Non-pigmented ciliary epithelial cell (primary cell): ENCODE measurements around the gene ZNF564.
"Not testable (repeated sequence)": the region's sequence is repeated elsewhere in the genome, so short reads cannot be mapped to it uniquely, and the experiment has no call there.

Experiments used
- DNase-seq: peaks from one replicate; pipeline ENCODE4 v3.0.0-alpha.2; 2010; ENCODE audit warnings: low read depth

The ZNF564 gene

GRCh38 chr19:12551060-12551832 is at the start of gene ZNF564:
TSS of gene ZNF564 (minus strand) at chr19:12551482. CDS start at chr19:12551332, 150 bp downstream.
- DNase-seq, result peak; percentile 98

- no peak for DNase-seq
These were observed 46.3 kb upstream of the ZNF564 start for GRCh38 chr19:12597594-12597993.

- DNase-seq, result no peak
These were observed 45.8 kb upstream of the ZNF564 start for GRCh38 chr19:12596927-12597548.

DNA sequence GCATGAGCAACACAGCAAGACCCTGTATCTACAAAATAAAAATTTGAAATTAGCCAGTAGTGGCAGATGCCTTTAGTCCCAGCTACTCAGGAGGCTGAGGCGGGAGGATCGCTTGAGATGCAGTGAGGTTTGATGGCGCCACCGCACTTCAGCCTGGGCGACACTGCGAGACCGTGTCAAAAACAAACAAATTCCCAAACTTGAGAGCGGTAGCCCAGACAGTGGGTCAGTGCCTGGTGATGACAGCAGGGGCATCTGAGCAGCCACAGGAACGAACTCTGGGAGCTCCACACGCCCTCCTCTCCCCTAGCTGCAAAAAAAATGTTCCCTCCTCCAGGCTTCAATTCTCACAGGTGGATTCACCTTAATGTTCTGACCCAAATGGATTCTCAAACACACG is 45.2 kb upstream of the ZNF564 start:
- no peak for DNase-seq

DNA sequence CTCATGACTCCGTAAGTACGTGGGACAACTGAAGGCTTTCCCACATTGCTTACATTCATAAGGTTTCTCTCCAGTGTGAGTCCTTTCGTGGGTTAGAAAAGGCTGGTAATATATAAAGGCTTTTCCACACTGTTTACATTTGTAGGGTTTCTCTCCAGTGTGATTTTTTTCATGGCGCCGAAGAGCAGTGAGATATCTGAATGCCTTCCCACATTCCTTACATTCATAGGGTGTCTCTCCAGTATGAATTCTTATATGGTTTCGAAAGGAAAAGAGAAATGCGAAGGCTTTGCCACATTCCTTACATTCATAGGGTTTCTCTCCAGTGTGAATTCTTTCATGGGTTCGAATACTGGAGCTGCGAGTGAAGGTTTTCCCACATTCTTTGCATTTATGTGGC is 29.8 kb upstream of the ZNF564 start:
- DNase-seq, result no peak

DNA sequence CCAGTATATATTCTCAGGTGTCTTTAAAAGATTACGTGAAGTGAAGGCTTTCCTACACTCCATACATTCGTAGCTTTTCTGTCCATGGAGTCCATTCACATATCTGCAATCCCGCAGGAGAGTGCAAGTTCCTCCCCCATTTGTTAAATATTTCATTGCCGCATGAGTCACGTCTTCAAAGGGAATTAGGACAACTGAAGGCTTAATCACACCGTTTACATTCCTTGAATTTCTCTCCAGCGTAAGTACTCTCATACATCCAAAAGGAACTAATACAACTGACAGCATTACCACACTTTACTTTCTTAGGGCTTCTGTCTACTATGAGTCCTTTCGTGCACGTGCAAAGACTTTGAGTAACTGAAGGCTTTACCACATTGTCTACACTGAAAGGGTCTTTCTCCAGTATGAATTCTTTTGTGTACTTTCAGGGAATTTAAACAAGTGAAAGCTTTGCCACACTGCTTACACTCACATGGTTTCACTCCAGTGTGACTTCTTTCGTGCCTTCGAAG is 29.0 kb upstream of the ZNF564 start:
- peak; percentile 63 for DNase-seq

DNA sequence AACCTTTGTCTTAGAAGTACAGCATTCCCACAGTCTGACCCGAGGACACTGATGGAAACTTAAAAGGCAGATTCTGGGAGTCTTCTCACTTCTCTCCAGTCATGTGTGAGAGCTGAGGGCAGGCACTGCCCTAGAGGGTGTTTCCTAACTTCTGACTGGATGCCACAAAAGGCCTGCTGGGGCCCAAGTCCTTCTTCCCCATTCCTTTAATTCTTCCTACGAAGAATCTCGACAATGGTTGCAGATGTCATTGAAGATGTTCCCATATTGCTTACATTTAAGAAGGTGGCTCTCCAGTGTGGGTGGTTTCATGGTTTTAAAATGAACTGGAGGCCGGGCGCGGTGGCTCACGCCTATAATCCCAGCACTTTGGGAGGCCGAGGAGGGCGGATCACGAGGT is 27.4 kb upstream of the ZNF564 start:
- no peak for DNase-seq

- no peak for DNase-seq
These were observed 22.8 kb upstream of the ZNF564 start for GRCh38 chr19:12574036-12574435.

DNA sequence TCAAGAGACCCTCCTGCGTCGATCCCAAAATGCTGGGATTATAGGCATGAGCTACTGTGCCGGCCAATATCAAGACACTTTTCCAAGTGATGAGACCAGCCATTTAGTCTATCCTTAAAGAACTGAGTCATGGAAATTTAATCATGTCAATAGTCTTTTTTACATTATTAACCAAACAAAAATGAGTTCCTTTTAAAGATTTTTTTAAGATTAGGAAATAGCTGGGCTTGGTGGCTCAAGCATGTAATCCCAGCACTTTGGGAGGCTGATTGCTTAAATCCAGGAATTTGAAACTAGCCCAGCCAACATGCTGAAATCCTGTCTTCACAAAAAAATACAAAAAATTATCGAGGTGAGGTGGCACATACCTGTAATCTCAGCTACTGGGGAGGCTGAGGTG is 16.7 kb upstream of the ZNF564 start:
- no peak for DNase-seq

DNA sequence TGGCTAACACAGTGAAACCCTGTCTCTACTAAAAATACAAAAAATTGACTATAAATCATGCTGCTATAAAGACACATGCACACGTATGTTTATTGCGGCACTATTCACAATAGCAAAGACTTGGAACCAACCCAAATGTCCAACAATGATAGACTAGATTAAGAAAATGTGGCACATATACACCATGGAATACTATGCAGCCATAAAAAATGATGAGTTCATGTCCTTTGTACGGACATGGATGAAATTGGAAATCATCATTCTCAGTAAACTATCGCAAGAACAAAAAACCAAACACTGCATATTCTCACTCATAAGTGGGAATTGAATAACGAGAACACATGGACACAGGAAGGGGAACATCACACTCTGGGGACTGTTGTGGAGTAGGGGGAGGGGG is 15.1 kb upstream of the ZNF564 start:
- DNase-seq, result not testable (repeated sequence)

GRCh38 chr19:12564016-12564664 is 12.9 kb upstream of the ZNF564 start:
- DNase-seq, result no peak

DNA sequence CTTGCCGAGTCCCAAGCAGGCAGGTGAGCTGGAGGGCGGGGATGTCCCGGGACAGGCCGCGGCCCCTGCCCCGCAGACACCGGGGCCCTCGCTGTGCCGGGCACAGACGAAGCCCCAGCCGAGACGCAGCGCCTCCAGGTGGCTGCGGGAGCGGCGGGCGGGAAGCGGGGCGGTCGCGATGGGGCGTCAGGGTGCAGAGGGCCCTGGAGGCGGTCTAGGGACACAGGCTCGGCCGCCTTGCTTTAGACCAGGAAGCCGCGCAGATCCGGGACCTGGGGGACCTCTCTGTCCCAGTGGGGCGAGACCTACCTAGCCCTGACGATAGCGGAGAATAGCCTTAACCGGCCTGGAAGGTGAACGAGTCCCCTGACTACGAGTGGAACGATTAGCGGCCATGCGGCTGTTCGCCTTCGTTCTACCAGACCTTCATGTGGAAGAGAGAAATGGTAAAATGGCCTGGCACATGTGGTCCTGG is 4.2 kb upstream of the ZNF564 start:
- no peak for DNase-seq

GRCh38 chr19:12546903-12547302 is 4.4 kb downstream of the ZNF564 start:
- no peak for DNase-seq

DNA sequence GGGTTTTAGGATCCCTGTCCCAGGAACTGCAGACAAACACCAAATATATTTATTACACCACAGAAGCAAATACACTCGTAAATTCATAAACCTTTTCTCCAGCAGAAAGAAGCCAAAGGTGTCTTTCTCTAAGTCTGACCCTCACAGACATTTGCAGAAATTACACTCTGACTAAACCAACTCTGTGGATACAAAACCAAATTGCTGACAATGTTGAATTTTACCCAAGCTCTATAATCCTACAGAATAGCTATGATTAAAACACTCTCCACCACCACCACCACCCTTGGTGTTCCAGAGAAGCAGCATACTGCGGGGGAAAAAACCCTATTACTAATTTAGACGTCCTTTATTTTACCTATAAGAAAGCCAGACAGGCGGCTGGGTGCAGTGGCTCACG is 5.2 kb downstream of the ZNF564 start:
- DNase-seq, result no peak

- DNase-seq, result no peak
These were observed 6.0 kb downstream of the ZNF564 start for GRCh38 chr19:12545267-12545666.

DNA sequence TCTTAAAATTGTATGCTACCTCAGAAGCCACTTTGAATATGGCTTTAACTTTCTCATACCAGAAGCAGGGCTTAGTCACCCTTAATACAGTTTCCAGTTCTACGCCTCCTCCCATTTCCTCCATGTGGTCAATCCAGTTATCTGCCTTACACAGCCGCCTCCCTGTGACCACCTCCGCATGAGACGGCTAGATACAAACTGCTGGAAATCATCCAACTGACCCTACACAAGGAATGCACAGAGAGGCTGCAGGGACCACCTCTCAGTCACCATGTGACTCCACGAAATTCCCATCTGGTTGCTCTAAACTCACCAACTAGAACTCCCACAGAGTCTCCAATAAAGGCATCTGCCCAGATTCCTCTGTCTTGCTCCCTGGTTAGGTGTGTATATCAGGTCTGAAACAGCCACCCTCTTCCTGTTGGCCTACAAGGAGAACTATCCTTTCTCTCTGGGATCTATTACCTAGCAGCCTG is 6.8 kb downstream of the ZNF564 start:
- peak; percentile 83 for DNase-seq

DNA sequence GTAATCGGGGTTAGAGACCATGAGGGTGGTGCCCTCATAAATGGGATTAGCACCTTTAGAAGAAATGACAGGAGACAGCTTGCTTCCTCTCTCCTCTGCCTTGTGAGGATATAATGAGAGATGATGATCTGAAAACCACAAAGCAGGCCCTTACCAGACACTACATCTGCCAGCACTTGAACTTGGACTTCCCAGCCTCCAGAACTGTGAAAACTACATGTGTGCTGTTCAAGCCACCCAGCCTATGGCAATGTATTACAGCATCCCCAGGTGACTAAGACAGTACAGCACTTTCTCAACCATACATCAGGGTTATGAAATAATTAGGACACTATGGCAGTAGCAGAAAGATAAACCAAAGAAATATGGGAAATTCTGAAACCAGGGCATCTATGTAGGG is 7.4 kb downstream of the ZNF564 start:
- DNase-seq, result no peak

DNA sequence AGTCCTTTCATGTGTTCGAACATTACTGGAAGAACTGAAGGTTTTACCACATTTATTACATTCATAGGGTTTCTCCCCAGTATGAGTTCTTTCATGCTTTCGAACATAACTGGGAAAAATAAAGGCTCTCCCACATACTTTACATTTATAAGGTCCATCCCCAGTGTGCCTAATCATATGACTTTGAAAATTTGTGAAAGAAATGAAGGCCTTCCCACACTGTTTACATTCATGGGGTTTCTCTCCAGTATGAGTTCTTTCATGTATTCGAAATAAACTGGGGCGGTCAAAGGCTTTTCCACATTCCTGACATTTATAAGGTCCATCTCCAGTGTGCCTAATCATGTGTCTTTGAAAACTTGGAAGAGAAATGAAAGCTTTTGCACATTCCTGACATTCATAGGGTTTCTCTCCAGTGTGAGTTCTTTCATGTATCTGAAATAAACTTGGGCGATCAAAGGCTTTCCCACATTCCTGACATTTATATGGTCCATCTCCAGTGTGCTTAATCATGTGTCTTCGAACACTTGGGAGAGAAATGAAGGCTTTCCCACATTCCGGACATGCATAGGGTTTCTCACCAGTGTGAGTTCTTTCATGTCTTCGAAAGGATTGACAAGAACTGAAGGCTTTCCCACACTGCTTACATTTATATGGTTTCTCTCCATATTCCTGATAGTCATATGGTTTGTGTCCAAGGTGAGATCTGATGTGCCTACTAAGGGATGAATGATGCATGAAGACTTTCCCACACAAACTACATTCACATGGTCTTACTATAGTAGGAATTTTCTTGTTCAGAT is 24.0 kb downstream of the ZNF564 start:
- DNase-seq, result no peak

GRCh38 chr19:12526542-12526941 is 24.7 kb downstream of the ZNF564 start:
- DNase-seq, result no peak

DNA sequence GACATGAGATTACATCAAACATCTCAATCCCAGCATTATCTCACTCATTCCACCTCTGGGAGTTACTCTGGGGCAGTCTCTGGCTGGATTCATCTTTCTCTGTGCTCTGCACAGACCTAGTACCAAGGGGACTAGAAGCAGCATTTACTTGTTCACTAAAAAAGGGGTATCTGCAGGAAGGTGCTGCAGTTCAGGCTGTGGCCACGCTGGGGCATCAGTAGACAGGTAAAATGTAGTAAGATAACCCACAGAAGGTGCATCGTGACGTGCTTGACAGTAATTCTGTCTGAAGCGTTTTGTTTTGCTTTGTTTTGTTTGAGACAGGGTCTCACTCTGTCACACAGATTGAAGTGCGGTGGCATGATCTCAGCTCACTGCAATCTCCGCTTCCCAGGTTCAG is 29.3 kb downstream of the ZNF564 start:
- DNase-seq, result no peak

GRCh38 chr19:12513531-12514061 is 37.7 kb downstream of the ZNF564 start:
- no peak for DNase-seq

DNA sequence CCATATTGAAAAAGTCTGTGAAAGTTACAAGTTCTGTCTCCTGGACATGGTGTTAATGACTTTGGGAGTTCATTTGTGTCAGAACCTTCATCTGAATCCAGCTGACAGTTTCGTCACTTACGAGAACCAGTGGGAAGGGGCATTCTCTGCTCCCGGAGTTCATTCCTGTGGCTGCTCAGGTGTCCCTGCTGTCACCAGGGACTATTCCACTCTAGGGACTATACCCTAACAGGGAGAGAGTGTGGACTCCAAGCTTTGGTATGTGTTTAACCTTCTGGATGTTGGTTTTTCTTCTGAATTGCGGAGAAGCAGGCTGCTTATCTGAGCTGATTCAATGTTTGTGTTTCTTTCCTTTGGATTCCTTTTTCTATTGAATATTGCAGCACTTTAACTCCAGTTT is 54.2 kb downstream of the ZNF564 start:
- DNase-seq, result no peak
